Stimulated activated CD4-positive, alpha-beta T cell treated with anti-CD3 and anti-CD28 coated beads, Interleukin-4, amount 100 ng/mL, for 48 hours (primary cell): Measurements from ENCODE around the gene ASPDH.
"Not testable (repeated sequence)": the region's sequence is repeated elsewhere in the genome, so short reads cannot be mapped to it uniquely, and the experiment has no call there.

Source experiments
- DNase-seq, 2 donors: peaks; one replicate each; pipeline ENCODE4 v3.0.0-alpha.2; 2020; ENCODE audit warnings: low read depth in 2 of 2

The ASPDH gene

GRCh38 chr19:50547385-50548190 lies 33.9 kb upstream of the ASPDH start:
- DNase-seq: no peak

- no peak for DNase-seq
Observed at GRCh38 chr19:50546527-50547221, 33.0 kb upstream of the ASPDH start.

GRCh38 chr19:50542943-50543342 lies 29.2 kb upstream of the ASPDH start:
- no peak for DNase-seq

- peak; percentile 68 to 79 for DNase-seq
Observed at GRCh38 chr19:50537769-50538230, 24.1 kb upstream of the ASPDH start.

GRCh38 chr19:50537306-50537685 lies 23.6 kb upstream of the ASPDH start:
- no peak for DNase-seq

GRCh38 chr19:50536662-50537305 lies 23.1 kb upstream of the ASPDH start:
- DNase-seq: no peak

- DNase-seq: no peak
Observed at GRCh38 chr19:50535672-50536187, 22.0 kb upstream of the ASPDH start.

GRCh38 chr19:50534478-50534877 lies 20.8 kb upstream of the ASPDH start:
- no peak for DNase-seq

- no peak for DNase-seq
Observed at GRCh38 chr19:50532952-50533351, 19.2 kb upstream of the ASPDH start.

- DNase-seq: no peak
Observed at GRCh38 chr19:50531171-50531612, 17.5 kb upstream of the ASPDH start.

- DNase-seq: not testable (repeated sequence)
Observed at GRCh38 chr19:50528052-50528451, 14.3 kb upstream of the ASPDH start.

- DNase-seq: no peak
Observed at GRCh38 chr19:50522881-50523280, 9.2 kb upstream of the ASPDH start.

GRCh38 chr19:50520822-50521465 lies 7.2 kb upstream of the ASPDH start:
- no peak for DNase-seq

- no peak for DNase-seq
Observed at GRCh38 chr19:50519006-50519575, 5.4 kb upstream of the ASPDH start.

GRCh38 chr19:50518091-50519005 lies 4.6 kb upstream of the ASPDH start:
- no peak for DNase-seq

- no peak for DNase-seq
Observed at GRCh38 chr19:50517704-50518075, 4.0 kb upstream of the ASPDH start.

GRCh38 chr19:50516964-50517703 lies 3.4 kb upstream of the ASPDH start:
- DNase-seq: no peak

GRCh38 chr19:50516456-50516855 lies 2.7 kb upstream of the ASPDH start:
- no peak for DNase-seq

- DNase-seq: no peak
Observed at GRCh38 chr19:50515168-50515561, 1.5 kb upstream of the ASPDH start.
